NCI-H1694 (cell line): Measurements from ENCODE around the gene NCOA1.
"Not testable (repeated sequence)": the region's sequence is repeated elsewhere in the genome, so short reads cannot be mapped to it uniquely, and the experiment has no call there.

Experiments
- DNase-seq: peaks from one replicate; lab custom pipeline; 2025; lab: John Stamatoyannopoulos, UW

NCOA1 gene

GRCh38 chr2:24508878-24509277 lies 17.8 kb downstream of the NCOA1 start:
- no peak for DNase-seq

- no peak for DNase-seq
These were observed 18.4 kb downstream of the NCOA1 start for GRCh38 chr2:24509425-24509824.

DNA sequence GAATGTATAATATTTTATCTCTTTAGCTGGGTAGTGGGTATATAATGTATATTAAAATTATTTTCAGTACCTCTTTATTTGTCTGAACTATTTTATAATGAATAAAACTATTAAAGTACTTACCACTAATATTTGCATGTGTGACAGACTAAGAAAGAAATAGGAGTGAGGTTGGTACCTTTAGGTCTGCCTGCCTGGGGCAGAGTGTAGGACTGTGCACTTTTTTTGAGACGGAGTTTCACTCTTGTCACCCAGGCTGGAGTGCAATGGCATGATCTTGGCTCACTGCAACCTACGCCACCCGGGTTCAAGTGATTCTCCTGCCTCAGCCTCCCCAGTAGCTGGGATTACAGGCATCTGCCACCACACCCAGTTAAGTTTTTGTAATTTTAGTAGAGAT lies 18.8 kb downstream of the NCOA1 start:
- no peak for DNase-seq

- DNase-seq, result no peak
These were observed 19.7 kb downstream of the NCOA1 start for GRCh38 chr2:24510771-24511170.

GRCh38 chr2:24511198-24511597 lies 20.1 kb downstream of the NCOA1 start:
- no peak for DNase-seq

GRCh38 chr2:24511894-24512293 lies 20.8 kb downstream of the NCOA1 start:
- no peak for DNase-seq

DNA sequence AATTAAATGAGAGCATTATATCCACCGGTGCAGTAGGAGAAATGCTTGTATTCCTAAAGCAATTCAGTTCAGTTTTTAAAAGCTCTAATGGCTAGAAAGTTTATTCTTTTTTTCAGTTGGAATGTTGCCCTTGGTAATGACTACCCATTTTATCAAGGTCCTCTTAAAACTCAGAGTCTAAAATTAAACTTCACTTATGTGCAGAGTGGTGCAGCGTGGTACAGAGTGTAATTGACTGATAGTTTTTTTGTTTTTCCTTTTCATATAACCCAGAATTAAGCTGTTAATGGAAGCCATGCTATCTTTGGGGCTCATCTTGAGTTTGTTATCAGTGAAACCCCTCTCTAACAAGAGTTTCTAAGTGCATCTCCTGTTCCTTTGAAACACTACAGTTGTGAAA lies 21.4 kb downstream of the NCOA1 start:
- DNase-seq, result no peak

DNA sequence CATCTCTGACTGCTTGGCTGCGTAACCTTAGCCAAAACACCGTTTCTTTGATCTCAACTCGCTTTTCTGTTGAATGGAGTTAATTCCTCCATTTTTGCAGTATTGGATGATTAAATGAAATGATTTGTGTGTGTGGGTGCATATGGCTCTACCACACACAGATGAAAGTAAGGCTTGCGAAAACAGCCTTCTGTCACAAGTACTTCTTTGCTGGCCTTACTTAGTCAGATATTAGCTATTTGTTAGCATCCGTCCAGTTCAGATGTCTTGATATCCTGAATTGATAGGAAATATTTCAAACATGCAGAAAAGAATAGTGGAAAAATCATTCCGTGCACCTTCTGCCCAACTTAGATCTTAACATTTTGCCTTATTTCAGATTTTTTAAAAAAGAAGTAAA lies 21.8 kb downstream of the NCOA1 start:
- DNase-seq, result no peak

DNA sequence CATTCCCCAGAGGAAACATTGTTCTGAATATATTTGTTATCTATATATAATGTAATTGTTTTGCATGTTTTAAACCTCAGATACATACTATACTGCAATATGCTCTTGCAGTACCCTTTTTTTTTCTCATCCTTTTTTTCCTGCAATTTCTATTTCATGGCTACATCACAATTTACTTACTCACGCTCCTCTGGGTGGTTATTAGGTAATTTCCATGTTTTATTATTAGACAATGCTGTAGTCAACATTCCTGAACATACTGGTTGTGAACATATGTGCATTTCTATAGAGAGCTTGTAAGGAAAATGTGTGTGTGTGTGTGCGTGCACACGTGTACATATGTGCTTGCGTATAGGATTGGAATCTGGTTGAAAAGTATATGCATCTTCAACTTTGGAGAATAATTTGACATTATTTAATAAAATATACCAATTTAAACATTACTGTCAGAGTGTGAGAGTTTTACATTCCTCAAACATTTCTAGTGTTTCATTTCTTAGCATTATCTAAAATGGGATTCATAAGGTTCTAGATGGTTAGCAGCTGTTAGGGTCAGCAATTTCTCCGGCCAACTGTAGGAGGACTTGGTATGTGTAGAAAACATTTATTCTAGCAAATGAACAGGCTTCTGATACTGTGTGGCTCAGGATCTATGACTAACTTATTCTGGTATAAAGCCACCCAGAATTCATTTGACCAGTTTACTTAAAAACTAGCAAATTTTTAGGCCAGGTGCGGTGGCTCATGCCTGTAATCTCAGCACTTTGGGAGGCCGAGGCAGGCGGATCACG lies 22.4 kb downstream of the NCOA1 start:
- no peak for DNase-seq

DNA sequence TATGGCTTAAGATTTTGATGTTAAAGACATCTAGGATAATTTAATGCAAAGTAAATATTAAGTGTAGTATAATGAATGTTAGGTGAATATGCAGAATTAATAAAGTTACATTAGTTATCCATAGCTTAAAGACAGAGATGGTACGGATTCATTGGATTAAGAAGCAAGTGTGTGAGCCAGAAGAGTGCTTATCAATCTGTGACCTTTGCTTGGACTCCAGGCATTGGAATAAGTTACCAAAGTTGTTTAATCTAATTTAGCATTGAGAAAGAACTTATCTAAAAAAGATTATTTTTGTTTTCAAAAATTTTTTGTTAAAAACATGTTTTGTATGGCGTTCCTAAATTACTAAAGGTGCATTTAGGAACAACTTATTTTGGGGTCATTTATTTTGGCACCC lies 23.8 kb downstream of the NCOA1 start:
- no peak for DNase-seq

DNA sequence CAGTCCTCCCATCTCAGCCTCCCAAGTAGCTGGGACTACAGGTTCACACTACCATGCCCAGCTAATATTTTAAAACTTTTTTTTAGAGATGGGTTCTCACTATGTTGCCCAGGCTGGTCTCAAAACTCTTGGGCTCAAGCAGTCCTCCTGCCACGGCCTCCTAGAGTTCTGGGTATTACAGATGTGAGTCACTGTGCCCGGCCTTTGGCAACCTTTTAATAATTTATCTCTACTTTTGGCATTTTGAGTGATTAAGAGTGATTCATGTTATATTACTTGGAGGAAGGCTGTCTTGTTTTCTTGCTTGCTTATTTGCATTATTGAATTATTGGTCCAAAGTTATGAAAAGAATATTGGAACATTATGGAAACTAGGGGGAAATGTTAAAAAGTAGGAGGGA lies 24.3 kb downstream of the NCOA1 start:
- DNase-seq, result no peak

DNA sequence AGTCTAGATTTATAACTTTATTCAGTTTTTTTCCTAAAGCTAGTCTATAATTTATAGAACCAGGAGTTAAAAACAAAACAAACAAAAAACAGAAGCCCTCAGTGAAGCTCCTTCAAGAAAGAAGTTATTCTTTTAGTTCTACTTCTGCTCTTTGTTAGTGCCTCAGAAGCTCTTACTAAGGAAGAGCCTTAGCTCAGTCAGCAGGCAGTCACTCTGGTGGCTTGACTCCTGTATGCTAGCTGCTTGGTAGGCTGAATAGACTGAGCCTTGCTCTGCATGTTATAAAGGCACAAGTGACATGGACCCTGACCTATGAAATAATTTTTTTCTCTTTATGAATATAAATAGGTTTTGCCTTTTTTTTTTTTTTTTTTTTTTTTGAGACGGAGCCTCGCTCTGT lies 24.8 kb downstream of the NCOA1 start:
- DNase-seq, result no peak

DNA sequence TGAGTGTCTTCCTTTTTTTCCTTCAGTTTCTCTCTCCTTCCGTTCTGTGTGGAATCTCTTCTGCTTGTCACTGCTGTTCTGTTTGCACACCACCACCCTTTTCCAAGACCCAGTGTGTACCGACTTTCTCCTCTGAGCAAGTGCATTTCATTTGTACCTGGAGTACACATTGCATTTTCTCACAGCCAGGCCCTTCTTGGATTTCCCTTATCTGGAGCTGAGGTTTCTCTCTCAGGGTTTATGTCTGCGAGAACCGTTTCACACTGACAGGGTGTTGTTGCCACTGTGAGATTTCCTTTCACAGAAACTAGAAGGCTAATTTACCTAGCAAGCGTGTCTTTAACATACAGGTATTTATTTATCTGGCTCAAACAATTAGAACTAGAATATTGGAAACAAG lies 26.2 kb downstream of the NCOA1 start:
- DNase-seq, result no peak

DNA sequence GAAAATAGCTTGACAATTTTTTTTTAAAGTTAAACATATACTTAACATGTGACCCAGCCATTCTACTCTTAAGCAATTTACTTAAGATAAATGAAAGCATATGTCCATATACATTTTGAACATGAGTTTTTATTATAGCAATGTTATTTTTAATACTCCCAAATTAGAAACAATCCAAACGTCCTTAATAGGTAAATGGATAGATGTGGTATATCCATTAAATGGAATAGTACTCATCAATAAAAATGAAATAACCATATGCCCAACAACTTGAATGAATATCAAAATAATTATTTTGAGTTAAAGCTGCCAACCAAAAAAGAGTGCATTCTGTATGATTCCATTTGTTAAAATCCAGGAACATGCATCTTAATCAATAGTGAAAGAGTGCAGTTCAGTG lies 29.1 kb downstream of the NCOA1 start:
- DNase-seq, result no peak

GRCh38 chr2:24521162-24521857 lies 30.3 kb downstream of the NCOA1 start:
- no peak for DNase-seq

GRCh38 chr2:24521975-24522639 lies 31.1 kb downstream of the NCOA1 start:
- no peak for DNase-seq

DNA sequence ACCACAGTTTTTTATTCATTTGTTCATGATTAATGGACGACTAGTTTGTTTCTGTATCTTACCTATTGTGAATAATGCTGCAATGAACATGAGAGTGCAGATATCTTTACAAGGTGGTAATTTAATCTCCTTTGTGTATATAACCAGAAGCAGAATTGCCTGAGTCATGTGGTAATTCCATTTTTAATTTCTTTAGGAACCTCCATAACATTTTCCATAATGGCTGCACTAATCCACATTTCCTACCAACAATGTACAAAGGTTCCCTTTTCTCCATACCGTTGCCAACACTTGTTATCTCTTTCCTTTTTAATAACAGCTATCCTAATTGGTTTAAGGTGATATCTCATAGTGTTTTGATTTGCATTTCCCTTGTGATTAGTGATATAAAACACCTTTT lies 36.5 kb downstream of the NCOA1 start:
- no peak for DNase-seq

GRCh38 chr2:24530796-24531195 lies 39.7 kb downstream of the NCOA1 start:
- no peak for DNase-seq

- DNase-seq, result not testable (repeated sequence)
These were observed 40.6 kb downstream of the NCOA1 start for GRCh38 chr2:24531610-24532009.

DNA sequence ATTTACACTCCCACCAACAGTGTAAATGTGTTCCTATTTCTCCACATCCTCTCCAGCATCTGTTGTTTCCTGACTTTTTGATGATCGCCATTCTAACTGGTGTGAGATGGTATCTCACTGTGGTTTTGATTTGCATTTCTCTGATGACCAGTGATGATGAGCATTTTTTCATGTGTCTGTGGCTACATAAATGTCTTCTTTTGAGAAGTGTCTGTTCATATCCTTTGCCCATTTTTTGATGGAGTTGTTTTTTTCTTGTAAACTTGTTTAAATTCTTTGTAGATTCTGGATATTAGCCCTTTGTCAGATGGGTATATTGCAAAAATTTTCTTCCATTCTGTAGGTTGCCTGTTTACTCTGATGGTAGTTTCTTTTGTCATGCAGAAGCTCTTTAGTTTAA lies 41.0 kb downstream of the NCOA1 start:
- DNase-seq, result not testable (repeated sequence)

DNA sequence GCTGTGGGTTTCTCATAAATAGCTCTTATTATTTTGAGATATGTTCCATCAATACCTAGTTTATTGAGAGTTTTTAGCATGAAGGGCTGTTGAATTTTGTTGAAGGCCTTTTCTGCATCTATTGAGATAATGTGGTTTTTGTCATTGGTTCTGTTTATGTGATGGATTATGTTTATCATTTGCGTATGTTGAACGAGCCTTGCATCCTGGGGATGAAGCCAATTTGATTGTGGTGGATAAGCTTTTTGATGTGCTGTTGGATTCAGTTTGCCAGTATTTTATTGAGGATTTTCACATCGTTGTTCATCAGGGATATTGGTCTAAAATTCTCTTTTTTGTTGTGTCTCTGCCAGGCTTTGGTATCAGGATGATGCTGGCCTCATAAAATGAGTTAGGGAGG lies 42.5 kb downstream of the NCOA1 start:
- DNase-seq, result not testable (repeated sequence)

DNA sequence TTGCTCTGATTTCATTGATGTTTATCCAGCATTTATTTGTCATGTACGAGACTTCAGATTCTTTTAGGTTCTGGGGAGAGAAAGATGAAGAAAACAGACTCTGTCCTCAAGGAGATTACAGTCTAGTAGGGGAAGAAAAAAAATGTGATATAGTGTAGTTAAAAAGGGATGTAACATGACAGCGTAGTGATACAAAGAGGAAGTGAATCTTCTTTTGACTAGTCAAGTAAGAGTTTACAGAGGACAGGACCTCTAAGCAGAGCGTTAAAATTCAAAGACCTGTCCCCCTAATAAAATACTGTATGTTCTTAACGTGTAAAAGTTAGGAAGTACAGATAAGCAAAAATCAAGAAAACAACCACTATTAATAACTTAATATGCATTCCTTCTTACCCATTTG lies 47.7 kb downstream of the NCOA1 start:
- DNase-seq, result no peak

DNA sequence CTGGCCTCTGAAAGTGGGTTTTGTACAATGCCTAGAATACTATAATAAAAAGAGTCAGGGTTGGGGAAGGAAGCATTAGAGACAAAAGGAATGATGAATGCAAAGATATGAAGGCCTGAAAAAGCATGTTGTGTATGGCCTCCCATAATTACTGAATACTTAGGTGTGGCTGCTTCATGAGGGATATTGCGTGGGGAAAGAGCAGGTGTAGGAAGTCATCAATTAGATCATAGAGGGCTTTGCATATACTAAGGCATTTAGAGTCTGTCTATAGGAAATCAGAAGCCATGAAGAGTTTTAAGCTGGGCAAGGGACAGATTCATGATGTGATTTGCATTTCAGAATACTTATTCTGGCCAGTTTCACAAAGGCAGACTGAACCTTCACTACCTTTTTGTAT lies 48.2 kb downstream of the NCOA1 start:
- no peak for DNase-seq
